Mucosa of rectum (tissue), 2 donors: ENCODE results near the gene DENND10.
"Not testable (repeated sequence)": the region's sequence is repeated elsewhere in the genome, so short reads cannot be mapped to it uniquely, and the experiment has no call there.

Experiments
- H3K27ac ChIP-seq, 2 donors: one replicate each; pipeline ENCODE4 v1.7.0; 2013; ENCODE audit warnings: inconsistent platforms in 2 of 2, low read depth in 2 of 2, low read length in 2 of 2
- H3K27me3 ChIP-seq, 2 donors: one replicate each; pipeline ENCODE4 v1.7.0; 2013; ENCODE audit warnings: low read length in 2 of 2; ENCODE audit not compliant: control insufficient read depth in 2 of 2, insufficient read depth in 2 of 2
- H3K36me3 ChIP-seq, 2 donors: one replicate each; pipeline ENCODE4 v1.7.0; 2013; ENCODE audit warnings: low read length in 2 of 2; ENCODE audit not compliant: control insufficient read depth in 2 of 2, insufficient read depth in 2 of 2
- H3K4me1 ChIP-seq, 2 donors: one replicate each; pipeline ENCODE4 v1.7.0; 2013; ENCODE audit warnings: low read length in 2 of 2, mild to moderate bottlenecking in 1 of 2; ENCODE audit not compliant: control insufficient read depth in 2 of 2, insufficient read depth in 2 of 2
- H3K4me3 ChIP-seq, 2 donors: one replicate each; pipeline ENCODE4 v1.7.0; 2013; ENCODE audit warnings: low read length in 2 of 2
- H3K9ac ChIP-seq, 2 donors: one replicate each; pipeline ENCODE4 v1.7.0; 2013; ENCODE audit warnings: low read length in 2 of 2, low read depth in 1 of 2, mild to moderate bottlenecking in 1 of 2
- H3K9me3 ChIP-seq, 2 donors: one replicate each; pipeline ENCODE4 v1.7.0; 2013; ENCODE audit warnings: low read length in 2 of 2; ENCODE audit not compliant: control insufficient read depth in 2 of 2
- donor health status: healthy.
- donor health status: Normal muscosa, but diverticular disease.

DENND10 gene

DNA sequence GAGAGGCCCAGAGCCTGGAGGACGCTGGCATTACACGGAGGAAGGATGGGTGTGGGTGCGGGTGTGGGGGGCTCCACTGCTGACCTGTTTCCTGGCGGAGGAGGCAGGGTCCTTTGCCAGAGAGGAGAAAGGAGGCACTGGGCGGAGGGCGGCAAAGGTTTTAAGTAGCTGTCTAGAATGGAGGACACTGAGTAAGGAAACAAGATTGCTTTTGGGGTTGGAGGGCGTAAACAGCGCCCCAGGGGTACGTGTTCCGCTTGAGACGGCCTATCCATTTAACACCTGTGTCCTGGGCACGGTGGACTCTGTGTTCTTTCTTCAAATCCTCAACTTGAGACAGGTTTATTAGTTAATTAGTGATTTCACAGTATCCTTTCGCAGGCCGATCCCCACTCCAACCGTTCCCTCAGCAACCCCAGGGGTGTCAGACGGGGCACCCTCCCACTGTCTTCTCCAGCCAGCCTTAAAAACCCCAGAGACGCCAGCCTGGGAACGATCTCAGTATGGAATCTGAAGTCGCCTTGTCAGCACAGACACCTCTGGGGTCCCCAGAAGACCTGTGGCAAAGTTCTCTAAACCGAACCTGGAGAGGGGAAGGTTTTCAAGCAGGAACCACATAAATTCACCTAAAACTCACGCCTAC lies 36.8 kb downstream of the DENND10 start:
- no peaks in the 10 kb centered on the region for H3K9me3 ChIP-seq
- peaks cover 10 to 16% of the 10 kb centered on the region in 2 donors for H3K36me3 ChIP-seq
- no peaks in the 10 kb centered on the region for H3K27me3 ChIP-seq
- H3K27ac ChIP-seq = no peak overlapping the region
- H3K9ac ChIP-seq = no peak overlapping the region
- no peaks in the 10 kb centered on the region for H3K4me1 ChIP-seq
- no peak overlapping the region for H3K4me3 ChIP-seq

DNA sequence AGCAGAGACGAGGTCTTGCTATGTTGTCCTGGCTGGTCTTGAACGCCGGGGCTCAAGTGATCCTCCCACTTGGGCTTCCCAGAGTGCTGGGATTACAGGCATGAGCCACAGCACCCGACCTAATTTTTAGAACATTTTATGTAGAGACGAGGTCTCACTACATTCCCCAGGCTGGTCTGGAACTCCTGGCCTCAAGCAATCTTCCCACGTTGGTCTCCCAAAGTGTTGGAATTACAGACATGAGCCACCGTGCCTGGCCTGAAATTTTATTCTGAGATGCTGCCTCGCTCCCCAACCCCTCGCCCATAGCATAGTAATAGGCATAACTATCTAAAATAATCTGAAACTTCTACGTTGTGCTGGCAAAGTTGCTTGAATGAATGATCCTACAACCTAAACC lies 39.7 kb downstream of the DENND10 start:
- Histone ChIP-seq H3K4me1 (no peaks in the 10 kb centered on the region), H3K9me3 (no peaks in the 10 kb centered on the region), H3K27ac (no peak overlapping the region), H3K4me3 (no peak overlapping the region), H3K9ac (no peak overlapping the region), H3K27me3 (no peaks in the 10 kb centered on the region), H3K36me3 (peaks cover 20 to 26% of the 10 kb centered on the region in 2 donors)

DNA sequence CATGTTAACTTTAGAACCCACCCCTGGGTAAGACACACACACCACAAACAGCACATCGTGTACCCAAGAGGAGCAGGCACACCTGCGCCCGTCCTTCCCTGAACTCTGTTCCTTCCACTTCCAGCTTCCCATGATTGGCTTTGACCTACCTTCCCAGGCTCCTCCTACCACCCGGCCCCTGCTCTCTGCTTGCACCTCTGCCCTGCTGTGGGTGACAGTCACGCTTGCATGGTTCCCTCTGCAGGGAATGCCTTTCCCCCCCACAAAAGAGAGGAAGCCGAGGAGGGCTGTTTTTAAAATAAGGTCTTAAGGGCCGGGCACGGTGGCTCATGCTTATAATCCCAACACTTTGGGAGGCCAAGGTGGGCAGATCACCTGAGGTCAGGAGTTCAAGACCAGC lies 45.2 kb downstream of the DENND10 start:
- Histone ChIP-seq H3K36me3 (peaks cover 36 to 37% of the 10 kb centered on the region in 2 donors), H3K27me3 (no peaks in the 10 kb centered on the region), H3K9me3 (no peaks in the 10 kb centered on the region), H3K9ac (no peak overlapping the region), H3K4me1 (no peaks in the 10 kb centered on the region), H3K27ac (no peak overlapping the region), H3K4me3 (no peak overlapping the region)

DNA sequence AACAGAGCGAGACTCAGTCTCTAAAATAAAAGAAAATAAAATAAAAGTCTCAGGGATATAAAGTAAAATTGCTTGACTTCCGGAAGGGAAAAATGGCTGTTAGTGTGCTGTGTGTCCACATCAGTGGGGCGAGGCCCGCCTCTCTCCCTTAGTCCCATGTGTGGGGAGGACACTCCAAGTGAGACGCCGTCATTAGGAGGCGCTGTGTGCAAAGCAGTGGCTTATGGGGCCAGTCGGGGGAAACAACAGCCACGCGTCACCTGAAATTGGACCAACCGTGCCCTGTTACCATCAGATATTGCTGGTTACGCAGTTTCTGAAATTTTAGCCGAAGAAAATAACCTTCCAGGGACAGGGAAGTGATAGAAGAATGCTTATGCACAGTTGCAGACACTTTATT lies 45.8 kb downstream of the DENND10 start:
- H3K4me1 ChIP-seq = no peaks in the 10 kb centered on the region
- H3K27ac ChIP-seq = no peak overlapping the region
- no peak overlapping the region for H3K9ac ChIP-seq
- peaks cover 40 to 42% of the 10 kb centered on the region in 2 donors for H3K36me3 ChIP-seq
- no peaks in the 10 kb centered on the region for H3K27me3 ChIP-seq
- no peak overlapping the region for H3K4me3 ChIP-seq
- H3K9me3 ChIP-seq = no peaks in the 10 kb centered on the region

GRCh38 chr10:119151601-119152000 lies 47.7 kb downstream of the DENND10 start:
- not testable (repeated sequence) for H3K27me3 ChIP-seq, H3K9me3 ChIP-seq, H3K4me3 ChIP-seq, H3K9ac ChIP-seq, H3K4me1 ChIP-seq, H3K27ac ChIP-seq
- peaks cover 51 to 53% of the 10 kb centered on the region in 2 donors for H3K36me3 ChIP-seq

DNA sequence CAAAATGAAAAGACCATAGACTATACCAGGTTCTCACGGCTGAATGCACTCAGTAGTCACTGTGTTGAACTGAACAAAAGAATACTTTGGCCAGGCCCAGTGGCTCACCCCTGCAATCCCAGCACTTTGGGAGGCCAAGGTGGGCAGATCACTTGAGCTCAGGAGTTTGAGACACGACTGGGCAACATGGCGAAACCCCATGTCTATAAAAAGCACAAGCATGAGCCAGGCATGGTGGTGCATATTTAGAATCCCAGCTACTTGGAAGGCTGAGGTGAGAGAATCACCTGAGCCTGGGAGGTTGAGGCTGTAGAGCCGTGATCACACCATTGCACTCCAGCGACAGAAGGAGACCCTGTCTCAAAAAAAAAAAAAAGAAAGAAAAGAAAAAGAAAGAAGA lies 49.1 kb downstream of the DENND10 start:
- no peaks in the 10 kb centered on the region for H3K9me3 ChIP-seq
- H3K4me3 ChIP-seq = no peak overlapping the region
- no peak overlapping the region for H3K27ac ChIP-seq
- H3K36me3 ChIP-seq = peaks cover 46 to 51% of the 10 kb centered on the region in 2 donors
- no peaks in the 10 kb centered on the region for H3K4me1 ChIP-seq
- H3K9ac ChIP-seq = no peak overlapping the region
- H3K27me3 ChIP-seq = no peaks in the 10 kb centered on the region

DNA sequence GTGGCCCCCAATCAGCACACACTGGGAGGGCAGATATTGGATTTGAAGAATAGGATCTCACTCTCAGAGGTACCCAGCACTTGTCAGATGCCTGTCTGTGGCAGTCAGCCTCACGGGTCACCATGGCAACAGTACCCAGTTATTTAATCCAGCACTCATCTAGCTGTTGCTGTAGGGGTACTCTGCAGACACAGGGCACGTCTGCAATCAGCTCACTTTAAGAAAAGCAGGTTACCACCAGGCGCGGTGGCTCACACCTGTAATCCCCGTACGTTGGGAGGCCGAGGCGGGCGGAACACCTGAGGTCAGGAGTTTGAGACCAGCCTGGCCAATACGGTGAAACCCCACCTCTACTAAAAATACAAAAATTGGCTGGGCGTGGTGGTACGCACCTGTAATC lies 49.7 kb downstream of the DENND10 start:
- Histone ChIP-seq H3K4me3 (no peak overlapping the region), H3K4me1 (no peaks in the 10 kb centered on the region), H3K36me3 (peaks cover 48 to 52% of the 10 kb centered on the region in 2 donors), H3K27me3 (no peaks in the 10 kb centered on the region), H3K9ac (no peak overlapping the region), H3K9me3 (no peaks in the 10 kb centered on the region), H3K27ac (no peak overlapping the region)

GRCh38 chr10:119159332-119159731 lies 55.4 kb downstream of the DENND10 start:
- no peak overlapping the region for H3K27ac ChIP-seq
- peaks cover 0 to 2% of the 10 kb centered on the region in 2 donors for H3K4me1 ChIP-seq
- H3K9me3 ChIP-seq = no peaks in the 10 kb centered on the region
- H3K36me3 ChIP-seq = peaks cover 37 to 44% of the 10 kb centered on the region in 2 donors
- H3K4me3 ChIP-seq = no peak overlapping the region
- no peaks in the 10 kb centered on the region for H3K27me3 ChIP-seq
- no peak overlapping the region for H3K9ac ChIP-seq

GRCh38 chr10:119161680-119162451 lies 58.0 kb downstream of the DENND10 start:
- H3K9ac ChIP-seq = no peak overlapping the region
- H3K27ac ChIP-seq = no peak overlapping the region
- H3K36me3 ChIP-seq = peaks cover 21 to 28% of the 10 kb centered on the region in 2 donors
- no peaks in the 10 kb centered on the region for H3K9me3 ChIP-seq
- H3K27me3 ChIP-seq = no peaks in the 10 kb centered on the region
- peaks cover 14 to 16% of the 10 kb centered on the region in 2 donors for H3K4me1 ChIP-seq
- no peak overlapping the region for H3K4me3 ChIP-seq

DNA sequence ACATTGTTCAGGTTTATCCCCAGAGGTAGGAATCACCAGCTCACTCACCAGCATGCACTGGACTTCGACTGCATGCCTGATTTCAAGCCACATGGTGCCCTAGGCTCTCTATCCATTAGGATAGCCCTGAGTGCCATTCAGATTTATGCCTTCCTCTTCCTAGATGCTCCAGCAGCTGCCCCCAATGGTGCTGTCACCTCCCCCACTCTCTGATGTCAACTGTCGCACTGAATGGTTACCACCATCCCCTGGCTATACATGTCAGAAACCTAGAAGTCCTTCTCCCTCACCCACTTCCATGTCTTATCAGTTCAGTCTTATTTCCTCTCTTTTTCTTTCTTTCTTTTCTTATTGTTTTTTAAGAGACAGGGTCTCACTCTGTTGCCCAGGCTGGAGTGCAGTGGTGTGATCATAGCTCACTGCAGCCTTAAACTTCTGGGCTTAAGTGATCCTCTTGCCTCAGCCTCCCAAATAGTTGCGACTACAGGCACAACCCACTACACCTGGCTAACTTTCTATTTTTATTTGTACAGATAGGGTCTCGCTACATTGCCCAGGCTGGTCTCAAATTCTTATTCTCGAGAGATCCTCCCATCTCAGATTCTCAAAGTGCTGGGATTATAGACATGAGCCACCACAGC lies 58.7 kb downstream of the DENND10 start:
- Histone ChIP-seq H3K9ac (no peak overlapping the region), H3K27ac (no peak overlapping the region)

More for the DNA sequence above, 58.7 kb downstream of the DENND10 start:
- no peaks in the 10 kb centered on the region for H3K27me3 ChIP-seq
- peaks cover 14 to 16% of the 10 kb centered on the region in 2 donors for H3K4me1 ChIP-seq
- H3K36me3 ChIP-seq = peaks cover 24 to 26% of the 10 kb centered on the region in 2 donors
- H3K9me3 ChIP-seq = no peaks in the 10 kb centered on the region
- H3K4me3 ChIP-seq = no peak overlapping the region
